Mesenchymal stem cell (in vitro differentiated cells and primary cell): ENCODE data around the gene PLCL1.
A peak's percentile ranks its signal among the peaks of the same experiment; 100 is the strongest.

Experiments
- DNase-seq: peaks from one replicate; pipeline ENCODE4 v3.0.0-alpha.2; 2013
- H2AFZ ChIP-seq: one replicate; pipeline ENCODE4 v1.6.1; 2013; ENCODE audit warnings: low read depth, mild to moderate bottlenecking, control low read depth, inconsistent platforms, low read length, moderate library complexity
- H2AK5ac ChIP-seq: 2 replicates; pipeline ENCODE4 v1.6.1; 2013; ENCODE audit warnings: low read length, moderate library complexity, mild to moderate bottlenecking, inconsistent platforms; ENCODE audit not compliant: severe bottlenecking
- H2BK120ac ChIP-seq: one replicate; pipeline ENCODE4 v1.6.1; 2013; ENCODE audit warnings: low read depth, mild to moderate bottlenecking, inconsistent platforms, low read length, moderate library complexity
- H2BK12ac ChIP-seq, 2 experiments: one replicate each; pipeline ENCODE4 v1.6.1; 2013; ENCODE audit warnings: inconsistent platforms in 2 of 2, low read length in 2 of 2, mild to moderate bottlenecking in 2 of 2, moderate library complexity in 2 of 2, control low read depth in 1 of 2
- H2BK15ac ChIP-seq: one replicate; pipeline ENCODE4 v1.6.1; 2013; ENCODE audit warnings: mild to moderate bottlenecking, low read depth, inconsistent platforms; ENCODE audit not compliant: poor library complexity, severe bottlenecking
- H2BK5ac ChIP-seq: 2 replicates; pipeline ENCODE4 v1.6.1; 2013; ENCODE audit warnings: low read depth, mild to moderate bottlenecking, low read length, control low read depth, inconsistent platforms; ENCODE audit not compliant: poor library complexity, severe bottlenecking
- H3K14ac ChIP-seq, 2 experiments: one replicate each; pipeline ENCODE4 v1.6.1; 2013; ENCODE audit warnings: inconsistent platforms in 2 of 2, low read length in 2 of 2, control low read depth in 1 of 2, mild to moderate bottlenecking in 1 of 2, moderate library complexity in 1 of 2
- H3K18ac ChIP-seq, 2 experiments: one replicate each; pipeline ENCODE4 v1.6.1; 2013; ENCODE audit warnings: inconsistent platforms in 2 of 2, low read length in 2 of 2, control low read depth in 1 of 2, low read depth in 1 of 2, mild to moderate bottlenecking in 1 of 2
- H3K23ac ChIP-seq, 2 experiments: one replicate each; pipeline ENCODE4 v1.6.1; 2013; ENCODE audit warnings: inconsistent platforms in 2 of 2, low read length in 2 of 2, mild to moderate bottlenecking in 2 of 2, moderate library complexity in 2 of 2, control low read depth in 1 of 2
- H3K27ac ChIP-seq: 2 replicates; pipeline ENCODE4 v1.5.1; 2013; ENCODE audit warnings: mild to moderate bottlenecking, moderate library complexity, low read length, control low read depth, inconsistent platforms; ENCODE audit not compliant: poor library complexity, severe bottlenecking
- H3K27me3 ChIP-seq, 2 experiments: 2 replicates each; pipeline versions ENCODE4 v1.6.1 to v1.7.0; 2013; ENCODE audit warnings: low read length in 2 of 2, mild to moderate bottlenecking in 2 of 2, moderate library complexity in 2 of 2, control low read depth in 1 of 2, inconsistent platforms in 1 of 2; ENCODE audit not compliant: control insufficient read depth in 1 of 2, insufficient read depth in 1 of 2
- H3K36me3 ChIP-seq, 2 experiments: 2 replicates each; pipeline versions ENCODE4 v1.6.1 to v1.7.0; 2013; ENCODE audit warnings: low read length in 2 of 2, control low read depth in 1 of 2, inconsistent platforms in 1 of 2, low read depth in 1 of 2, mild to moderate bottlenecking in 1 of 2; ENCODE audit not compliant: insufficient read depth in 2 of 2, control insufficient read depth in 1 of 2
- H3K4ac ChIP-seq, 2 experiments: one replicate each; pipeline ENCODE4 v1.6.1; 2013; ENCODE audit warnings: inconsistent platforms in 2 of 2, low read length in 2 of 2, mild to moderate bottlenecking in 2 of 2, moderate library complexity in 2 of 2, control low read depth in 1 of 2, low read depth in 1 of 2
- H3K4me1 ChIP-seq: 2 replicates; pipeline ENCODE4 v1.6.1; 2013; ENCODE audit warnings: low read depth, low read length, control low read depth; ENCODE audit not compliant: control insufficient read depth, insufficient read depth
- H3K4me2 ChIP-seq: 2 replicates; pipeline ENCODE4 v1.6.1; 2013; ENCODE audit warnings: low read length, mild to moderate bottlenecking, inconsistent platforms; ENCODE audit not compliant: poor library complexity, severe bottlenecking
- H3K4me3 ChIP-seq, 2 experiments: 2 replicates each; pipeline versions ENCODE4 v1.5.1 to v1.7.0; 2013; ENCODE audit warnings: low read length in 2 of 2, mild to moderate bottlenecking in 2 of 2, control low read depth in 1 of 2, low read depth in 1 of 2; ENCODE audit not compliant: insufficient read depth in 1 of 2
- H3K79me1 ChIP-seq: replicated peaks from 2 replicates; pipeline ENCODE4 v1.6.1; 2013; ENCODE audit warnings: mild to moderate bottlenecking, control low read depth, low read length, inconsistent platforms; ENCODE audit not compliant: poor library complexity, severe bottlenecking
- H3K9ac ChIP-seq: 2 replicates; pipeline ENCODE4 v1.7.0; 2013; ENCODE audit warnings: mild to moderate bottlenecking, low read length, moderate library complexity
- H3K9me3 ChIP-seq: 2 replicates; pipeline ENCODE4 v1.7.0; 2013; ENCODE audit warnings: mild to moderate bottlenecking, low read length; ENCODE audit not compliant: control insufficient read depth
- H4K8ac ChIP-seq: one replicate; pipeline ENCODE4 v1.6.1; 2013; ENCODE audit warnings: inconsistent platforms, mild to moderate bottlenecking, low read length, moderate library complexity
- H4K91ac ChIP-seq: one replicate; pipeline ENCODE4 v1.6.1; 2013; ENCODE audit warnings: mild to moderate bottlenecking, low read length, inconsistent platforms
- WGBS: methylation state at CpG from one replicate; pipeline ENCODE4 v1.1.7; 2013; ENCODE audit warnings: mixed read lengths; 5-methylcytosine and 5-hydroxymethylcytosine counted together

The PLCL1 gene

DNA sequence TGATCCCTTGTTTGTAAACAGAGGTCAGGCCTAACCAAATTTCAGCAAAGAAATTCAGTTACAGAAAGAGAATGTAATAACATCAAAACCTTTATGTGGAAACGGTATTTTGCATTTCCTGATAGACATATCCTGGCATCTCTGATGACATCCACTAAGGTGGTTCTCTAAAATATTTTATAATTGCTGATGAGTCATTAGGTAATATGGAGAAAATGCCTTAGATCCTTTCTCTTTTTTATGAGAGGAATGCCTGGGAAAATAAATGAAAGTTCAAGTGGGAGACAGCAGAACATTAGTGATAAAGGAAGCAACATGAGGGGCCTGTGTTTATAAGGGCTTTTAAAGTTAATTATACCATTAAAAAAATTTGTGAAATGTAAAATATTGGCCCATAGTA lies 72.6 kb downstream of the PLCL1 start:
- no peak overlapping the region for H2BK15ac ChIP-seq
- H4K8ac ChIP-seq: no peak overlapping the region
- no peak for DNase-seq
- H2BK12ac ChIP-seq: no peak overlapping the region
- no peak overlapping the region for H2BK5ac ChIP-seq
- no peak overlapping the region for H3K27ac ChIP-seq
- H3K14ac ChIP-seq: no peak overlapping the region
- H3K4me1 ChIP-seq: peaks cover 4% of the 10 kb centered on the region
- H3K36me3 ChIP-seq: no peaks in the 10 kb centered on the region
- H3K79me1 ChIP-seq: no peaks in the 10 kb centered on the region
- H3K4me3 ChIP-seq: no peak overlapping the region
- H2AK5ac ChIP-seq: no peak overlapping the region
- H3K23ac ChIP-seq: no peak overlapping the region
- no peak overlapping the region for H2BK120ac ChIP-seq
- no peak overlapping the region for H3K4me2 ChIP-seq
- no peak overlapping the region for H3K4ac ChIP-seq
- no peak overlapping the region for H2AFZ ChIP-seq
- no peak overlapping the region for H3K9ac ChIP-seq
- no peaks in the 10 kb centered on the region for H3K27me3 ChIP-seq
- H3K18ac ChIP-seq: no peak overlapping the region
- whole genome bisulfite sequencing: no CpG with 5 or more reads among the region's 1 CpG
- H4K91ac ChIP-seq: no peak overlapping the region
- H3K9me3 ChIP-seq: no peaks in the 10 kb centered on the region

DNA sequence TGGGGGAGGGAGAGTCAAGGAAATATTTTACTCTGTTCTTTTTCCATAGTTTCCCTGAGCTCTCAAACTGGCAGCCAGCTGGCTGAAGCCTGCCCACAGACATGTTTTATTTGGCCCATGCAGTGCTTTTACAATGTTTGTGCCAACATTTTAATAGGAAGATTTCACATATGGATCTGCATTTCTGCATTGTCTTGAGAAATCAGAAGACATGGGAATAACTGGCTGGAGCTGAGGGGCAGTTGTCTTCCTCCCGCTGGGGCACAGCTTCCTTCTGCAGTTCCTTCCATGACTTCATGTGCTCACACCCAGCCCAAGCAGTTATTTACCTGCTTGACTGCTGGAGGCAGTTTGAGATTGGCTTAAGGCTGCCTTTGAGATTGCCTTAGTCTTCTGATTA lies 74.4 kb downstream of the PLCL1 start:
- H2BK5ac ChIP-seq: no peak overlapping the region
- no peak overlapping the region for H3K27ac ChIP-seq
- peak overlapping the region in 1 of 2 experiments; percentile 56 for H3K18ac ChIP-seq
- no peak overlapping the region for H3K4ac ChIP-seq
- no peak overlapping the region for H4K8ac ChIP-seq
- no peak for DNase-seq
- 88% methylated on average over 1 of the region's 1 CpG for WGBS
- H3K14ac ChIP-seq: no peak overlapping the region
- no peak overlapping the region for H3K23ac ChIP-seq
- H3K9ac ChIP-seq: no peak overlapping the region
- H3K9me3 ChIP-seq: no peaks in the 10 kb centered on the region
- H3K27me3 ChIP-seq: no peaks in the 10 kb centered on the region
- no peak overlapping the region for H3K4me2 ChIP-seq
- no peaks in the 10 kb centered on the region for H3K36me3 ChIP-seq
- H3K4me1 ChIP-seq: no peaks in the 10 kb centered on the region
- no peak overlapping the region for H4K91ac ChIP-seq
- no peak overlapping the region for H2BK12ac ChIP-seq
- no peak overlapping the region for H3K4me3 ChIP-seq
- no peaks in the 10 kb centered on the region for H3K79me1 ChIP-seq
- no peak overlapping the region for H2BK120ac ChIP-seq
- H2AFZ ChIP-seq: no peak overlapping the region
- no peak overlapping the region for H2BK15ac ChIP-seq
- H2AK5ac ChIP-seq: no peak overlapping the region

DNA sequence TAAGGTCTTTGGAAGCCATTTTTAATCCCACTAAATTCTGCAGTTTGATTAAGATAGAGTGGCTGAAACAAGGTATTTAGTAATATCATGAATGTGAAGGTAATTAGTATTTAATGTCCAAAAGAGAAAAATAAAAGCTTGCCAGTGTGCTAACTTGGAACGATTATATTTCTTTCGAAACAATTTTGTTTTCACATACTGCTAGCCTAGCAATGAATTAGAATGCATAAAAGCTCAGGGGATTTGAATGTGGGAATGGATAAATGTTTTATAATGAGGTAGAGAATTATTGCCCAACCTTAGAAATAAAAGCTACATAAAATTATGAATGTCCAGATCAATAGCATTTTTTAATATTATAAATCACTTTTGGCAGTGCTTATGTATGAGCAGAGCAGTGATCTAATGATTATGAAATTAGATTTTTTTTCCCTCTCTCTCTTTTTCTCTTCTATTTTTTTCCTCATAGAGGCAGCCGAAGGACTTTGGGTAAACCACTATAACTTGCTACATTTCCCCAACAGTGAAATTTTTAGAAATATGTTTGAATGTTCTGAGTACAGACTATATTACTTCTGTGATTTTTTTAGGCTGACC lies 75.5 kb downstream of the PLCL1 start:
- H2BK15ac ChIP-seq: no peak overlapping the region
- no peak overlapping the region for H2AFZ ChIP-seq
- no peak overlapping the region for H3K4ac ChIP-seq
- no peak overlapping the region for H3K4me3 ChIP-seq
- no peaks in the 10 kb centered on the region for H3K36me3 ChIP-seq
- H3K27me3 ChIP-seq: no peaks in the 10 kb centered on the region
- no peaks in the 10 kb centered on the region for H3K9me3 ChIP-seq
- whole genome bisulfite sequencing: 100% methylated on average over 2 of the region's 3 CpGs
- no peaks in the 10 kb centered on the region for H3K4me1 ChIP-seq
- H2BK120ac ChIP-seq: no peak overlapping the region
- H3K9ac ChIP-seq: peak overlapping the region; percentile 17
- H3K18ac ChIP-seq: no peak overlapping the region
- H2BK5ac ChIP-seq: no peak overlapping the region
- H3K23ac ChIP-seq: no peak overlapping the region
- H4K8ac ChIP-seq: no peak overlapping the region
- H3K27ac ChIP-seq: no peak overlapping the region
- no peak overlapping the region for H2BK12ac ChIP-seq
- H3K79me1 ChIP-seq: no peaks in the 10 kb centered on the region
- H4K91ac ChIP-seq: no peak overlapping the region
- no peak overlapping the region for H3K4me2 ChIP-seq
- no peak overlapping the region for H2AK5ac ChIP-seq
- H3K14ac ChIP-seq: no peak overlapping the region
- DNase-seq: no peak

DNA sequence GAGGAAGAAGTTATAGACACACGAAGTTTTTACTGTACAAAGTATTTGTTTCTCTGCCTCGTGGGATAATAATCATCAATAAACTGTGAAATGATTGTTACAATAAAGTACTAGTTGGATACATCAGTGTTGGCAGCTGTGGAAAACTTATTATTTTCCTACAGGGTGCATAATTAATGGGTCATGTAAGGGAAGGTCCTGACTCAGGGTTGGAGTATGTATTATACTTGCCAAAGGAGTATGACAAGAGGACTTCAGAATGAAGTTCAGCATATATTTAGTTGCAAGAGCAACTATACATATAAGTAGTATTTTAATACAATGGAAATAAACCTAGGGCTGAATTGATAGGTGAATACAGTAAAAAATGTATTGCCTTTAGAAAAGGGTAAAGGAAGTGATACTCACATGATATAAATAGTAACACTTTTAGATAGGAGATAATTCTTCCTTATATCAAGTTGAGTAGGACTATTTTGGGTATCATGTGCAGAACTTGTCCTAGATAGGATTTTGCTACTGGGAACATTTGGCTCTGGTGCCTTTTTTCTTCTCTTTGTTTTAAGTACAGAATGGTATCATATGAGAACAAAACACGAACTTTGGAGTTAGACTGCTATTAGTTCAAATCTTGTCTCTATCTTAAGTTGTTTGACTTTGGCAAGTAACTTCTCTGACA lies 79.1 kb downstream of the PLCL1 start:
- H3K27ac ChIP-seq: no peak overlapping the region
- H2BK15ac ChIP-seq: no peak overlapping the region
- H3K79me1 ChIP-seq: no peaks in the 10 kb centered on the region
- no peak overlapping the region for H3K9ac ChIP-seq
- H3K4ac ChIP-seq: no peak overlapping the region
- no peak for DNase-seq
- no peak overlapping the region for H2AK5ac ChIP-seq
- H2BK12ac ChIP-seq: no peak overlapping the region
- no peak overlapping the region for H2BK5ac ChIP-seq
- no peak overlapping the region for H2BK120ac ChIP-seq
- no peaks in the 10 kb centered on the region for H3K4me1 ChIP-seq
- H3K4me3 ChIP-seq: no peak overlapping the region
- no peak overlapping the region for H3K23ac ChIP-seq
- WGBS: 92% methylated on average over 2 of the region's 3 CpGs
- no peak overlapping the region for H3K14ac ChIP-seq
- H3K9me3 ChIP-seq: no peaks in the 10 kb centered on the region
- no peak overlapping the region for H3K18ac ChIP-seq
- no peak overlapping the region for H4K91ac ChIP-seq
- no peak overlapping the region for H2AFZ ChIP-seq
- H3K27me3 ChIP-seq: no peaks in the 10 kb centered on the region
- no peak overlapping the region for H3K4me2 ChIP-seq
- H4K8ac ChIP-seq: no peak overlapping the region
- no peaks in the 10 kb centered on the region for H3K36me3 ChIP-seq
